GM18868 (cell line): Measurements from ENCODE around the gene CCDC154.
"Not testable (repeated sequence)": the region's sequence is repeated elsewhere in the genome, so short reads cannot be mapped to it uniquely, and the experiment has no call there.

ENCODE experiments used
- ATAC-seq: cut with Tn5 transposase; IDR thresholded peaks from one replicate; pipeline ENCODE4 v1.9.1; 2021; ENCODE audit warnings: mild to moderate bottlenecking, moderate library complexity; ENCODE audit not compliant: unreplicated experiment

Gene CCDC154

GRCh38 chr16:1443980-1444729, at the start of gene CCDC154:
TSS of gene CCDC154 (minus strand) at chr16:1444556. CDS start at chr16:1444322, 234 bp downstream.
- no peak for ATAC-seq

DNA sequence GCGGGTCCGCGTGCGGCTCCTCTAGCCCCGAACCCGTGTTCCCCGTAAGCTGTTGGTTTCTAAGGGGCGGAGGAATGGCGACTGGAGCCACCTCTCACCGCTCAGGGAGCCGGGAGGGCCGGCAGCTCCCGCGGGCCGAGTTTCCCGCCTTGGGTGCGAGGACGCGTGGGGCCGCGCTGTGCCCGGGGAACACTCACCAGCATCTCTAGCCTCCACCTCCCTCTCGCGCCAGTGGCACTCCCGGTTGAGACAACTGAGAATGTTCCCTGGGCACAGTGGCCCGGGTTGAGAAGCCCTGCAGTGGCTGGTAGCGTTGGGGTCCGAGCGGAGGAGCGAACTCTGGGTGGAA, 49.4 kb upstream of the CCDC154 start:
- no peak for ATAC-seq

DNA sequence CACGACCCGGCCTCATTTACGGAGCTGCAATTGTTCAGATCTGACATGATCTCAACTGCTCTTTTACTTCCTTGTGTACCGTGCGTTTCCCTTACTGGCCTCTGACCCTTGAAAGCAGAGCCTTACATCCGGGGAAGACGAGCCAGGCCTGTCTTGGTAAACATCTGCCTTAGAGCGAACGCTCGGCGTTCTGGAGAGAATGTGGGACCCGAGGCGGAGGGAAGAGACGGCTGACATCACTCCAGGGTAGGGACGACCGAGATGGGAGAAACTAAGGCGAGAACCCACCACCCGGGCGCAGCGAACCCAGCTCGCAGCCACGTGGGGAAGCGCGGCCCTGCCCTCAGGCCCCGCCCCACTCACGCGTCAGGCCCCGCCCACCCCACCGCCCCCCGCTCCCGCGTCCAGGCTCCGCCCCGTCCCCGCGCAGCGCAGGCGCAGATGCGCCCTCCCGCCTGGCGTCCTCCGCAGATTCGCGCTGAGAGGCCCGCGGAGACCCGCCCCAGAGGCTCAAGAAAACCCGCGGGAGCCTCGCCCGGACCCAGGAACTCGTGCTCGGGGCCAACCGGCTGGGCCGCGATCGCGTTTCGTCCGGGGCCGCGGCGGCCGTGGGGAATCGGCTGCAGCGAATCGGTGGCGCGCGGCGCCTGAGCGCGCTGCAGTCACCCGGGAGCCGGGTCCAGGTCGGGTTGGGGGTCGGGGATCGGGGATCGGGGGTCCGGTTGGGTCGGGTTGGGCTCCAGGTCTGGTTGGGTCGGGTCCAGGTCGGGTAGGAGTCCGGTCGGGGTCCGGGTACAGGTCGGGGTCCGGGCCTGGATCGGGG, 48.8 kb upstream of the CCDC154 start, which contains the start of gene TELO2:
Gene TELO2 (plus strand): TSS at position 438 of the 823 bp plus-strand sequence. CDS start 922 bp downstream, outside the sequence.
- peak; percentile 62 for ATAC-seq

GRCh38 chr16:1492082-1492922, 47.9 kb upstream of the CCDC154 start:
- no peak for ATAC-seq

DNA sequence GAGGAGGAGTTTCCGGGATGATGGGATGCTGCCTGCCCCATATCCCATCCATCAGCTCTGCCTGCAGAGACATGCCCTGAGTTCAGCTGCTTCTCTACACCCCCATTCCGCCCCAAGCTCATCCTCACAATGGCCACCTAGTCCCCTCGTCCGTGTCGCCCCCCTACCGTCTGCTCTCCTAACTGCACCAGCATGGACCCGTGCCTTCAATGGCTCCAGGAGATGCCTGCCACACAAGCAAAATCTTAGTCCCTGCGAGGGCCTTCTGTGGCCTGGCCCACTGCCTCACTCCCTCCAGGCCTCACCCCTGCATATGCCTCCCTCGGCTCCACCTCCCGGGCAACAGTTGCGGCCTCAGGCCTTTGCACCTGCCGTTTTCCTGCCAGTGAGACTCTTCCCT, 47.0 kb upstream of the CCDC154 start:
- ATAC-seq, result no peak

DNA sequence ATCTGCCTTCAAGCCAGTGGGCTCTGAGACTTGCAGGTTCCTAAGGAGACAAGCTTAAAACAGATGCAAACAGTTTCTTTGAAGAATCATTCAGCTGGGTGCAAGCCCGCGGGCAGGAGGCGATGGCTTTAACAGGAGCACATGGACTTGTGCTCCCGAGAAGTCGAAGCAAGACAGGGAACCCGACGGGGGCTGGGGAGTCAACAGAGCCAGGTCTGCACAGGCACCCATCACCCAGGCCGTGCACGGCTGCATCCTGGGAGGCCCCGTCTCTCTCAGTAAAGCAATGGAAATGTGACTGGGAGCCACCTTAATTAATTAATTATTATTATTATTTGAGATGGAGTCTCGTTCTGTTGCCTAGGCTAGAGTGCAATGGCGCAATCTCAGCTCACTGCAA, 44.7 kb upstream of the CCDC154 start:
- ATAC-seq, result no peak

- ATAC-seq, result no peak
Observed at GRCh38 chr16:1488619-1489018, 44.3 kb upstream of the CCDC154 start, which contains the start of gene PTX4. TSS of gene PTX4 (minus strand) at chr16:1488944. CDS start at chr16:1488909, 35 bp downstream.

GRCh38 chr16:1488054-1488601, 43.8 kb upstream of the CCDC154 start:
- no peak for ATAC-seq

GRCh38 chr16:1487395-1488053, 43.2 kb upstream of the CCDC154 start:
- ATAC-seq, result no peak

DNA sequence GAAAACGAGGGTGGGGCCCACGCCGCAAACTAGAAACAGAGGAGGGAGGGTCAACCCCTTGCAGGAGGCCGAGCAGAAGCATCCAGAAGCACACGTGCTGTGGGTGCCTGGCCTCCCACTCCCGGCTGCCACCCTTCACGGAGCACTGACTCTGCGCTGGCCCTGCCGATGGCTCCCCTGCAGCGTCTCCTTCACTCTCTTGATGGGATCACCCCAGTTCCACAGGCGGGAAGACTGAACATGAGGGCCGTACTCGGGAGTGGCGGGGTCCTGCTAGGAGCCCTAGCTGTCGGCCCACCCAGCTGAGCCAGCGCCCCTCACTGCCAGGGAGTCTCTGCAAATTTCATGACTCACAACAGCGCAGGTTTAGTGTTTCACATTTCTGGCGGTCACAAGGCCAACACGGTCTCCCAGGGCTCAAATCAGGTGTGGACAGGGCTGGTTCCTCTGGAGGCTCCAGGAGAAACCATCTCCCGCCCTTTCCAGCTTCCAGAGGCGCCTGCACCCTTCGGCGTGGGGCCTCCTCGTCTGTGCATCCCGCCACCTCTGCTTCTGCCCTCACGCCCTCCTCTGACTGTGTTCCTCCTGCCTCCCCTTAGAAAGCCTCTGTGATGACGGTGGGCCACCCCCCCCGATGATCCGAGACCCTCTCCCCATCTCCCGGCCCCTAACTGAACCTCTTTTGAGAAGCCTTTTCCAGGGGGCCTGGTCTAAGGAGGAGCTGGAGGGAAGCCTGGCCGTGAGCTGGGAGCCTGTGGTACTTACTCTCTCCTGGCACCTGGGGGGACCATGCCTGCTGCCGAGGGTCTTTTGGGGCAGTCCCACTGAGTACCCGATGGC, 42.4 kb upstream of the CCDC154 start:
- ATAC-seq, result no peak

- ATAC-seq, result no peak
Observed at GRCh38 chr16:1485847-1486496, 41.6 kb upstream of the CCDC154 start.

GRCh38 chr16:1481906-1482835, 37.8 kb upstream of the CCDC154 start:
- ATAC-seq, result no peak

GRCh38 chr16:1478937-1479336, 34.6 kb upstream of the CCDC154 start:
- not testable (repeated sequence) for ATAC-seq

- no peak for ATAC-seq
Observed at GRCh38 chr16:1477033-1477432, 32.7 kb upstream of the CCDC154 start.

- no peak for ATAC-seq
Observed at GRCh38 chr16:1475552-1476114, 31.3 kb upstream of the CCDC154 start.

- ATAC-seq, result peak; percentile 85
Observed at GRCh38 chr16:1474796-1475551, 30.6 kb upstream of the CCDC154 start, which contains the start of gene CLCN7. TSS of gene CLCN7 (minus strand) at chr16:1475028. CDS start at chr16:1474974, 54 bp downstream.
